Measurements from ENCODE around the gene ZNF598. TPM values are rescaled to one million over a fixed set of nuclear protein-coding genes. Genes with fewer than 3 reads are reported as not detected.

The ZNF598 gene
- total RNA-seq, 4 donors from 2014 or later: 31.3 to 56.1 (median 40.9) TPM

DNA sequence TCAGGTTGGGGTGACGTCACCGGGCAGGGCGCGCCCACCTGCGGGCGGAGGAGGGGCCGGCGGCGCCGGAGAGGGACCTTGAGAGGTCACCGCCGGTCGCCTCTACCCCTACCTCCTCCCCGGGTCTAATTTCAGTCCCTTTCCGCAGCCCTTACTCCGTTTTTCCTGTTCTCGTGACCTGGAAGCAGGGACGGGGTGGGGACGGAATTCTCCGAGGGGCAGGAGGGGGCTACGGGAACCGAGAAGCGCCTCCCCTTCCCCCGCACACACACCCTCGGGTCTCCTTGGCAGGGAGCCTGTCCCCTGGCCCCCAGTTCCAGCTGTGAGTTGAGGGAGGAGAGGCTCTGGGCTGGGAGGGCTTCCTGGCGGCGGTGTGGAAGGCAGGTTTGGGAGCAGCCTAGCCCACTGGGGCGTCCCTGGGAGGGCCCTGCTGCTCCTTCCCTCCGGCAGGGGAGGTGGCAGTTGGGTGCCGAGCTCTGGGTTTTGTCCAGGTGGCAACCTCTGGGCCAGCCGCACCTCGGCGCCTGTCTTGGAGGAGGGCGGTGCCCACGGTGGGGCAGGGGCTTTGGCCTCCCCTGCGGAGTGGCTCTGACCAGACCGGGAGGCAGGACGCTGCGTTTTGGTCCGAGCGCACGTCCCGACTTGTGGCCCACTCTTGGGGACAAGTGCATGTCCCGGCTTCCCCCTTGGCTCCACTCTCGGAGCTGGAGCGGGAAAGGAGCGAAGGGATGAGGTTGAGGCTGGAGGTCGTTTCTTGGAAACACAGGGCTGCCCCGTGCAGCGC lies 19.1 kb downstream of the ZNF598 start:
- TF ChIP-seq, protein P1, sequence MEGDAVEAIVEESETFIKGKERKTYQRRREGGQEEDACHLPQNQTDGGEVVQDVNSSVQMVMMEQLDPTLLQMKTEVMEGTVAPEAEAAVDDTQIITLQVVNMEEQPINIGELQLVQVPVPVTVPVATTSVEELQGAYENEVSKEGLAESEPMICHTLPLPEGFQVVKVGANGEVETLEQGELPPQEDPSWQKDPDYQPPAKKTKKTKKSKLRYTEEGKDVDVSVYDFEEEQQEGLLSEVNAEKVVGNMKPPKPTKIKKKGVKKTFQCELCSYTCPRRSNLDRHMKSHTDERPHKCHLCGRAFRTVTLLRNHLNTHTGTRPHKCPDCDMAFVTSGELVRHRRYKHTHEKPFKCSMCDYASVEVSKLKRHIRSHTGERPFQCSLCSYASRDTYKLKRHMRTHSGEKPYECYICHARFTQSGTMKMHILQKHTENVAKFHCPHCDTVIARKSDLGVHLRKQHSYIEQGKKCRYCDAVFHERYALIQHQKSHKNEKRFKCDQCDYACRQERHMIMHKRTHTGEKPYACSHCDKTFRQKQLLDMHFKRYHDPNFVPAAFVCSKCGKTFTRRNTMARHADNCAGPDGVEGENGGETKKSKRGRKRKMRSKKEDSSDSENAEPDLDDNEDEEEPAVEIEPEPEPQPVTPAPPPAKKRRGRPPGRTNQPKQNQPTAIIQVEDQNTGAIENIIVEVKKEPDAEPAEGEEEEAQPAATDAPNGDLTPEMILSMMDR (IDR thresholded peaks at IDR 0.05): no peak
- peak in 1 of 4 donors; percentile 53 for TF ChIP-seq POLR2A (IDR thresholded peaks at IDR 0.05)
- Histone ChIP-seq H3K4me3 (peak overlapping the region; percentile 6 to 58 (median 32)), H3K27ac (peak overlapping the region in 3 of 4 donors; percentile 6 to 65 (median 23)), H3K9me3 (peaks cover 0 to 6% (median 0%) of the 10 kb centered on the region in 3 donors), H3K36me3 (peaks cover 0 to 18% (median 3%) of the 10 kb centered on the region in 3 donors), H3K27me3 (peaks cover 12 to 48% (median 21%) of the 10 kb centered on the region in 4 donors), H3K4me1 (peaks cover 29 to 66% (median 36%) of the 10 kb centered on the region in 3 donors)
- intact Hi-C loops (cut with DNase I): no loop called here
- WGBS, 2 donors: 3 to 10% methylated on average over 2 to 11 of the region's 50 CpGs
- DNase-seq: no peak

DNA sequence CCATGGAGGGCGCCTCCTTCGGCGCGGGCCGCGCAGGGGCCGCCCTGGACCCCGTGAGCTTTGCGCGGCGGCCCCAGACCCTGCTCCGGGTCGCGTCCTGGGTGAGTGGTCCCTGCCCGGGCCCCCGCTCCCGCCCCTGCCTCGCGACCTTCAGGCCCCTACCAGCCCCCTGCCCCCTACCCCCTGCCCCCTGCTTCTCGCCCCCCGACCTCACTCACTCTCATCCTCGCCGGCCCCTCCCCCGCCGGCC lies 19.6 kb downstream of the ZNF598 start:
- H3K27me3 ChIP-seq: peaks cover 12 to 48% (median 21%) of the 10 kb centered on the region in 4 donors
- peak overlapping the region; percentile 6 to 58 (median 32) for H3K4me3 ChIP-seq
- intact Hi-C loops (cut with DNase I): no loop called here
- no peak overlapping the region for H3K27ac ChIP-seq
- H3K4me1 ChIP-seq: peaks cover 34 to 71% (median 41%) of the 10 kb centered on the region in 3 donors
- no CpG with 5 or more reads among the region's 25 CpGs for WGBS, 2 donors
- H3K36me3 ChIP-seq: peaks cover 0 to 19% (median 3%) of the 10 kb centered on the region in 3 donors
- TF ChIP-seq, protein P1 (IDR thresholded peaks at IDR 0.05): no peak
- TF ChIP-seq POLR2A (IDR thresholded peaks at IDR 0.05): no peak
- peaks cover 0 to 6% (median 0%) of the 10 kb centered on the region in 3 donors for H3K9me3 ChIP-seq
- DNase-seq: no peak

GRCh38 chr16:1989209-1990100 lies 20.2 kb downstream of the ZNF598 start, which contains the start of gene SYNGR3:
SYNGR3 (plus strand) TSS chr16:1989970; CDS start chr16:1990103, 133 bp downstream.
- TF ChIP-seq POLR2A (IDR thresholded peaks at IDR 0.05): no peak
- TF ChIP-seq, protein P1 (IDR thresholded peaks at IDR 0.05): no peak
- Histone ChIP-seq H3K27me3 (peaks cover 12 to 48% (median 21%) of the 10 kb centered on the region in 4 donors), H3K36me3 (peaks cover 0 to 19% (median 3%) of the 10 kb centered on the region in 3 donors), H3K27ac (peak within 1 kb of the TSS in 3 of 4 donors; percentile 6 to 65 (median 23)), H3K9me3 (peaks cover 0 to 6% (median 0%) of the 10 kb centered on the region in 3 donors), H3K4me3 (peak within 1 kb of the TSS; percentile 6 to 58 (median 32)), H3K4me1 (peaks cover 39 to 77% (median 46%) of the 10 kb centered on the region in 3 donors)
- WGBS, 2 donors: 8 to 36% methylated on average over 9 to 11 of the region's 67 CpGs
- no peak for DNase-seq
- intact Hi-C loops (cut with DNase I): no loop called here

DNA sequence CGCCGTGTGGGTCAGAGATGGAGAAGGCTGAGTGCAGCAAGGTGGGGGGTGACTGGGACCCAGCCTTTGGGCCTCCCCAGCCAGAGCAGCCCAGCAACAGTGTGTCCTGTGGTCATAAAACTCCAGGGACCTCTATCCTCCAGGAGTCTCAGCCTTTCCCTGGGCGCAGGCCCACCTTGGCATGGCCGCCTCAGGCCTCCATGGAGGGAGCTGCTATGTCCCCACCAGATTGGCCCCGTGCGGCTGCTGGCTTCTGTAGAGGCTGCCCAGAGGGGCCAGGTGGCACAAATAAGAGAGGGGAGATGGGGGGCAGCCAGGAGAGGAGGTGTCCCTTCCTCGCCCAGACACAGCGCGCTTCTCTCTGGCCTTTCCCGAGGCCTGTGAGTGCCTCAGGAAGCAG lies 22.4 kb downstream of the ZNF598 start:
- peaks cover 0 to 19% (median 3%) of the 10 kb centered on the region in 3 donors for H3K36me3 ChIP-seq
- no peak overlapping the region for H3K4me3 ChIP-seq
- H3K27me3 ChIP-seq: peaks cover 12 to 62% (median 21%) of the 10 kb centered on the region in 4 donors
- H3K9me3 ChIP-seq: peaks cover 0 to under 1% (median 0%) of the 10 kb centered on the region in 3 donors
- no peak for TF ChIP-seq POLR2A (IDR thresholded peaks at IDR 0.05)
- TF ChIP-seq, protein P1 (IDR thresholded peaks at IDR 0.05): no peak
- H3K27ac ChIP-seq: no peak overlapping the region
- DNase-seq: no peak
- WGBS, 2 donors: 87 to 90% methylated on average over 6 to 7 of the region's 10 CpGs
- intact Hi-C loops (cut with DNase I): no loop called here
- H3K4me1 ChIP-seq: peaks cover 36 to 78% (median 48%) of the 10 kb centered on the region in 3 donors
